Smooth muscle cell (in vitro differentiated cells): ENCODE results near the gene INHBB. TPM values are rescaled to one million over a fixed set of nuclear protein-coding genes. Genes with fewer than 3 reads are reported as not detected.

Experiments used
- DNase-seq: peaks from one replicate; lab custom pipeline; 2025; ENCODE audit not compliant: unreplicated experiment; lab: John Stamatoyannopoulos, UW
- H2AFZ ChIP-seq: fragments of 200-600 bp; sonication (generic); 2 replicates; pipeline ENCODE4 v1.6.0; 2016; ENCODE audit warnings: antibody characterized with exemption, low read depth, mild to moderate bottlenecking
- H3F3A ChIP-seq: fragments of 200-600 bp; sonication (generic); 2 replicates; pipeline ENCODE4 v1.6.0; 2017; ENCODE audit warnings: antibody characterized with exemption, low read depth
- H3K27ac ChIP-seq: fragments of 200-600 bp; sonication (generic); 2 replicates; pipeline ENCODE4 v1.5.1; 2016; ENCODE audit warnings: low read depth, mild to moderate bottlenecking
- H3K27me3 ChIP-seq: fragments of 200-600 bp; sonication (generic); 2 replicates; pipeline ENCODE4 v1.6.1; 2016; ENCODE audit warnings: low read depth, mild to moderate bottlenecking
- H3K36me3 ChIP-seq: fragments of 200-600 bp; sonication (generic); 2 replicates; pipeline ENCODE4 v1.5.1; 2016; ENCODE audit warnings: low read depth
- H3K4me1 ChIP-seq: fragments of 200-600 bp; sonication (generic); 2 replicates; pipeline ENCODE4 v1.5.1; 2016; ENCODE audit warnings: low read depth
- H3K4me2 ChIP-seq: fragments of 200-600 bp; sonication (generic); 2 replicates; pipeline ENCODE4 v1.6.0; 2016; ENCODE audit warnings: mild to moderate bottlenecking
- H3K4me3 ChIP-seq: fragments of 200-600 bp; sonication (generic); 2 replicates; pipeline ENCODE4 v1.5.1; 2016; ENCODE audit warnings: mild to moderate bottlenecking
- H3K79me2 ChIP-seq: fragments of 200-600 bp; sonication (generic); 2 replicates; pipeline ENCODE4 v1.6.0; 2016; ENCODE audit warnings: low read depth, mild to moderate bottlenecking
- H3K9ac ChIP-seq: fragments of 200-600 bp; sonication (generic); 2 replicates; pipeline ENCODE4 v1.6.0; 2016; ENCODE audit warnings: low read depth
- H3K9me3 ChIP-seq: fragments of 200-600 bp; sonication (generic); replicated peaks from 2 replicates; pipeline ENCODE4 v1.5.1; 2016; ENCODE audit warnings: low read depth
- H4K20me1 ChIP-seq: fragments of 200-600 bp; sonication (generic); 2 replicates; pipeline ENCODE4 v1.6.0; 2016; ENCODE audit warnings: low read depth
- WGBS: methylation state at CpG from one replicate; pipeline ENCODE4 v1.1.7; 2016; ENCODE audit warnings: low lambda C conversion rate; 5-methylcytosine and 5-hydroxymethylcytosine counted together
- polyA plus RNA-seq: library from polyadenylated mRNA; unstranded; fragments of >200 nt; fragmentation: Nextera tagmentation; extraction: Ambion mirVana; gene quantifications from 2 replicates; pipeline ENCODE4 v1.2.1, GENCODE V29; 2016
- total RNA-seq: library from RNA; depleted of rRNA; stranded (reverse); fragments of >200 nt; gene quantifications from 2 replicates; pipeline ENCODE4 v1.2.3, GENCODE V29; 2014
- TF ChIP-seq, protein P1 (sequence below): fragments of 200-600 bp; sonication (generic); IDR thresholded peaks from 2 replicates; pipeline ENCODE4 v1.5.1; 2017; ENCODE audit warnings: borderline replicate concordance, mild to moderate bottlenecking, antibody characterized with exemption; ENCODE audit not compliant: insufficient read depth, poor library complexity, severe bottlenecking

The INHBB gene
- total and polyA plus RNA-seq, 2 experiments from 2014 or later, result 0.06 to 0.09 TPM

DNA sequence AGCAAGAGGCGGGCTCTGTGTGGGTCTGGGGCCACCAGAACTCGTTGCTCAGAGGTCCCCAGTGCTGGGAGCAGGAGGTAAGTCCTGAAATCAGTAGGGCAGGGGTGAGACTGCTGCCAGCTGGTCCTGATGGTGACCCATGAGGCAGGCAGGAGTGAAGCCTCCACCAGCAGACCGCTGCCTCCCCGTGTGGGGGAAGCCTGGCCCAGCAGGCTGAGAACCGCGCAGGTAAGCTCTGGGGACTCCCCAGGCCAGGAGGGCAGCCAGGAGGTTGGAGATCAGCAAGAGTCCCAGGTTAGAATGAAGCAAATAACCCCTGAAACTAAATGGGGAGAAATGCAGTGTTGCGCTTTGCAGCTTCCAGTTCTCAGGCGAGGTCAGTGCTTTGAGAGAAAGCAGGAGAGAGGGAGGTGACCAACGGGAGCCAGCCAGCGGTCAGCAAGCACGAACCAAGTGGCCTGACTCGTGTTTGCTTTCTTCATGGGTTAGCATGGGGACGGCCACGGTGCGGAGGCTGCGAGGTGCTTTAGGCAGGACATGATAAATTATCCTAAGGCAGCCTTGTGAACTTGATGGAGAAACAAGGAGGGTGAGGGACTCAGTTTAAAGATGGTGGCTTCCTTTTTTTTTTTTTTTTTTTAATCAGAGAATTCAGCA, 26.2 kb downstream of the INHBB start:
- H3K4me1 ChIP-seq, result peaks cover 2% of the 10 kb centered on the region
- DNase-seq, result no peak
- 83% methylated on average over 16 of the region's 16 CpGs for WGBS
- no peak overlapping the region for H2AFZ ChIP-seq
- H3K27me3 ChIP-seq, result peaks cover 29% of the 10 kb centered on the region
- H3K4me3 ChIP-seq, result no peak overlapping the region
- no peaks in the 10 kb centered on the region for H3K9me3 ChIP-seq
- H3K79me2 ChIP-seq, result no peaks in the 10 kb centered on the region
- no peaks in the 10 kb centered on the region for H3K36me3 ChIP-seq
- H3K27ac ChIP-seq, result no peak overlapping the region
- no peak overlapping the region for H3K4me2 ChIP-seq
- no peak overlapping the region for H3K9ac ChIP-seq
- TF ChIP-seq, protein P1, sequence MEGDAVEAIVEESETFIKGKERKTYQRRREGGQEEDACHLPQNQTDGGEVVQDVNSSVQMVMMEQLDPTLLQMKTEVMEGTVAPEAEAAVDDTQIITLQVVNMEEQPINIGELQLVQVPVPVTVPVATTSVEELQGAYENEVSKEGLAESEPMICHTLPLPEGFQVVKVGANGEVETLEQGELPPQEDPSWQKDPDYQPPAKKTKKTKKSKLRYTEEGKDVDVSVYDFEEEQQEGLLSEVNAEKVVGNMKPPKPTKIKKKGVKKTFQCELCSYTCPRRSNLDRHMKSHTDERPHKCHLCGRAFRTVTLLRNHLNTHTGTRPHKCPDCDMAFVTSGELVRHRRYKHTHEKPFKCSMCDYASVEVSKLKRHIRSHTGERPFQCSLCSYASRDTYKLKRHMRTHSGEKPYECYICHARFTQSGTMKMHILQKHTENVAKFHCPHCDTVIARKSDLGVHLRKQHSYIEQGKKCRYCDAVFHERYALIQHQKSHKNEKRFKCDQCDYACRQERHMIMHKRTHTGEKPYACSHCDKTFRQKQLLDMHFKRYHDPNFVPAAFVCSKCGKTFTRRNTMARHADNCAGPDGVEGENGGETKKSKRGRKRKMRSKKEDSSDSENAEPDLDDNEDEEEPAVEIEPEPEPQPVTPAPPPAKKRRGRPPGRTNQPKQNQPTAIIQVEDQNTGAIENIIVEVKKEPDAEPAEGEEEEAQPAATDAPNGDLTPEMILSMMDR, result no peak
- no peaks in the 10 kb centered on the region for H4K20me1 ChIP-seq
- no peaks in the 10 kb centered on the region for H3F3A ChIP-seq

DNA sequence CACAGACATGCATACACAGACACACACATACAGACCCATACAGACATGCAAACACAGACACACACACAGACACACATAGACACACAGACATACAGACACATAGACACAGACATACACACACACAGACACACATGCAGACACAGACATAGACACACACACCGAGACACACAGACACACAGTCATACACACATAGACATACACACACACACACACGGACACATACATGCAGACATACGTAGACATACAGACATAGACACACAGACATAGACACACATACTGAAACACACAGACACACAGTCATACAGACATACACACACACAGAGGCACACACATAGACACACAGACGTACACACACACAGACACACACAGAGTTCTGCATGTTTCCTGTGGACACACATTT, 26.9 kb downstream of the INHBB start:
- H3K4me2 ChIP-seq, result no peak overlapping the region
- H3K79me2 ChIP-seq, result no peaks in the 10 kb centered on the region
- no peak for DNase-seq
- H2AFZ ChIP-seq, result no peak overlapping the region
- peaks cover 2% of the 10 kb centered on the region for H3K4me1 ChIP-seq
- no peak overlapping the region for H3K27ac ChIP-seq
- no peaks in the 10 kb centered on the region for H3K9me3 ChIP-seq
- H3F3A ChIP-seq, result no peaks in the 10 kb centered on the region
- H3K9ac ChIP-seq, result no peak overlapping the region
- no peaks in the 10 kb centered on the region for H3K36me3 ChIP-seq
- no peaks in the 10 kb centered on the region for H4K20me1 ChIP-seq
- TF ChIP-seq, protein P1, result no peak
- peaks cover 29% of the 10 kb centered on the region for H3K27me3 ChIP-seq
- no peak overlapping the region for H3K4me3 ChIP-seq
- 92% methylated on average over 4 of the region's 4 CpGs for WGBS

DNA sequence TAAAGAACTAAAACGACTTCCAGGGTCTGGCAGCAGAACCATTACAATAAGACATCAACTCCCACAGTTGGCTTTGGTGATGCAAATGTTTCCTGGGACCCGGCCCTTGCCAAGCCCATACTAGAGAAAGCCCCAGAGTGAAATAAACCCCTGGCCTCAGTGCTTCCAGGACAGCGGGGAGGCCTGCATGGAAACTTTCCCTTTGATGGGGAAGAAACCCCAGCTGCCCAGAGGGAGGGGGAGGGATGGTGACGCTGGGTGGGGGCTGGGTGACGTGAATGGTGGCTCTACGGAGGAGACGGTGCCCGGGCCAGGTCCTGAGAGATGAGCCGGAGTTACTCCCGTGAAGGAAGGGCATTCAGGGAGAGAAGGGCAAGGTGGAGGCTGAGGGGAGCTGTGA, 27.5 kb downstream of the INHBB start:
- no peaks in the 10 kb centered on the region for H3K79me2 ChIP-seq

More for the DNA sequence above, 27.5 kb downstream of the INHBB start:
- Histone ChIP-seq H3K4me2 (no peak overlapping the region), H3F3A (no peaks in the 10 kb centered on the region), H4K20me1 (no peaks in the 10 kb centered on the region), H3K27me3 (peaks cover 31% of the 10 kb centered on the region), H3K9ac (no peak overlapping the region), H2AFZ (no peak overlapping the region), H3K27ac (no peak overlapping the region), H3K4me1 (peaks cover 2% of the 10 kb centered on the region), H3K36me3 (no peaks in the 10 kb centered on the region), H3K4me3 (no peak overlapping the region), H3K9me3 (no peaks in the 10 kb centered on the region)
- 29% methylated on average over 10 of the region's 10 CpGs for WGBS
- TF ChIP-seq, protein P1, result no peak
- no peak for DNase-seq
